Stimulated activated CD4-positive, alpha-beta T cell treated with anti-CD3 and anti-CD28 coated beads, TNF-alpha, amount 100 ng/mL, for 48 hours (primary cell): ENCODE results near the gene FCHO2.

ENCODE experiments used
- DNase-seq, 3 donors: peaks; one replicate each; pipeline ENCODE4 v3.0.0-alpha.2; 2020; ENCODE audit warnings: low read depth in 3 of 3

Gene FCHO2

GRCh38 chr5:73136055-73136562 lies 180.3 kb downstream of the FCHO2 start:
- no peak for DNase-seq

DNA sequence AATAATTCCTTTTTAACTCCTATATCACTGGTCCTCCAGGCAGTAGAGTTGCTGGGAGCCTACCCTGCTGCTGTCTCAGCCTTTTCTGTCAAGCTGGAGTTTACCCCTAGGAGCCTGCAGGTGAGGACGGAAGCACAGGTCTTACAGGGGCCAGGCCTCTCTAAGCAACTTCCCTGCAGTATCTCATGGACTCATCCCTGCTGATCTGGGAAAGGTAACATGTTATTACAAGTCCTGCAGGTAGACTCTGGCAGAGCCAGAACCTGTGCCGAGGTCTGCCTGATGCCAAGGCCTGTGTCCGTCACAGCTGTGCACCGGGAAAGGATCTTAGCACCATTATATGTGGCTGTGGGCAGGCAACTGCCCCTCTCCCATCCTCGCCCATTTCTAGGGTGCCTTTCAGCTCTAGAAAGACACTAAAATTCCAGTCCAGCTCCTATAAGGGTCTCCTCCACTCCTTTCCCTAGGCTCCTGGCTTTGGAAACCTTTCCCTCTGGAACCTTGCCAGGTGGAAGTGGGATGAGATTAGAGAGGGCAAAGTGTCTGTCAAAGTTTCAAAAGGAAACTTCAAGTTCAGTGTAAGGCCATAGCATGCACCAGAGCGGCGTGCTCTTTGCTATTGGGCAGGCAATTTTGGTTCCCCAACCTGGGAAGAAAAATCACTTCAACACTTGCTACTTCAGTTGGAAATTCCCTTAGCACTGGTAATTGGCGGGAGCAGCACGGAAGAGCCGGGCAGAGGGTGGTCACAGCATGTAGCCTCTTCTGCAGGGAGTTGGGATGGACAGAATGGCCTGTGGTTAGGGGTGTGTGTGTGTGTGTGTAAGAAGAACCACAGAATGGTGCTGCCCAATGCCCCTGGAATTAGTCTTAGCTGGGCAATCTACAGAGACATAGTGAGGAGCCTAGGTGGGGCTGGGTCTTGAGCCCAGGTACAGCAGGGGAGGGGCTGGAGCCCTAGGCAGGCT lies 182.0 kb downstream of the FCHO2 start:
- no peak for DNase-seq

DNA sequence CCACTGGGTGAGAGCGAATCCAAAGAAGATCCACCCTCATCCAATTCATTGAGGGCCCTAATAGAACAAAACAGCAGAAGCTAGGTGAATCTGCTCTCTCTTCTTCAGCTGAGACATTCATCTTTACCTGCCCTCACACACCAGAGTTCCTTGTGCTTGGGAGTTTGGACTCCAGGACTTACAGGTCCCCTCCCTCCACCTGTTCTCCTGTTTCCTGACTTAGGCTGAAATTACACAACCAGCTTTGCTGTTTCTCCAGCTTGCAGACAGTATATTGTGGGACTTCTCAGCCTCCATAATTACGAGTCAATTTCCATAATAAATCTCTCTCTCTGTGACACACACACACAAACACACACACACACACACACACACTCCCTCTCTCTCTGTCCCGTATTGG lies 183.6 kb downstream of the FCHO2 start:
- DNase-seq = no peak
